Kidney epithelial cell (primary cell): ENCODE measurements around the gene MYH7. TPM values are rescaled to one million over a fixed set of nuclear protein-coding genes. Genes with fewer than 3 reads are reported as not detected.

Experiments
- DNase-seq: peaks from one replicate; pipeline ENCODE4 v3.0.0-alpha.2; 2010; ENCODE audit warnings: low read depth
- H3K27me3 ChIP-seq: 2 replicates; pipeline ENCODE4 v1.6.0; 2011; ENCODE audit warnings: low read length; ENCODE audit not compliant: control insufficient read depth, insufficient read depth
- H3K36me3 ChIP-seq: 2 replicates; pipeline ENCODE4 v1.5.1; 2011; ENCODE audit warnings: low read length; ENCODE audit not compliant: control insufficient read depth, insufficient read depth
- H3K4me3 ChIP-seq: 2 replicates; pipeline ENCODE4 v1.5.1; 2011; ENCODE audit warnings: low read depth, mild to moderate bottlenecking, control low read depth, low read length
- total RNA-seq: library from RNA; depleted of rRNA; stranded (reverse); fragments of >200 nt; gene quantifications from 2 replicates; pipeline ENCODE4 v1.2.3, GENCODE V29; 2015
- TF ChIP-seq, protein P1 (sequence below): IDR thresholded peaks from 2 replicates; pipeline ENCODE4 v1.5.1; 2011; ENCODE audit warnings: mild to moderate bottlenecking, moderate library complexity, low read length, control low read depth, inconsistent platforms; ENCODE audit not compliant: insufficient read depth, poor library complexity, severe bottlenecking

The MYH7 gene
- total RNA-seq, 1 donor from 2014 or later, result not detected

GRCh38 chr14:23452237-23452636 is 16.8 kb upstream of the MYH7 start:
- no peak for DNase-seq
- no peaks in the 10 kb centered on the region for H3K36me3 ChIP-seq
- TF ChIP-seq, protein P1, sequence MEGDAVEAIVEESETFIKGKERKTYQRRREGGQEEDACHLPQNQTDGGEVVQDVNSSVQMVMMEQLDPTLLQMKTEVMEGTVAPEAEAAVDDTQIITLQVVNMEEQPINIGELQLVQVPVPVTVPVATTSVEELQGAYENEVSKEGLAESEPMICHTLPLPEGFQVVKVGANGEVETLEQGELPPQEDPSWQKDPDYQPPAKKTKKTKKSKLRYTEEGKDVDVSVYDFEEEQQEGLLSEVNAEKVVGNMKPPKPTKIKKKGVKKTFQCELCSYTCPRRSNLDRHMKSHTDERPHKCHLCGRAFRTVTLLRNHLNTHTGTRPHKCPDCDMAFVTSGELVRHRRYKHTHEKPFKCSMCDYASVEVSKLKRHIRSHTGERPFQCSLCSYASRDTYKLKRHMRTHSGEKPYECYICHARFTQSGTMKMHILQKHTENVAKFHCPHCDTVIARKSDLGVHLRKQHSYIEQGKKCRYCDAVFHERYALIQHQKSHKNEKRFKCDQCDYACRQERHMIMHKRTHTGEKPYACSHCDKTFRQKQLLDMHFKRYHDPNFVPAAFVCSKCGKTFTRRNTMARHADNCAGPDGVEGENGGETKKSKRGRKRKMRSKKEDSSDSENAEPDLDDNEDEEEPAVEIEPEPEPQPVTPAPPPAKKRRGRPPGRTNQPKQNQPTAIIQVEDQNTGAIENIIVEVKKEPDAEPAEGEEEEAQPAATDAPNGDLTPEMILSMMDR, result no peak
- H3K4me3 ChIP-seq, result no peak overlapping the region
- no peaks in the 10 kb centered on the region for H3K27me3 ChIP-seq

DNA sequence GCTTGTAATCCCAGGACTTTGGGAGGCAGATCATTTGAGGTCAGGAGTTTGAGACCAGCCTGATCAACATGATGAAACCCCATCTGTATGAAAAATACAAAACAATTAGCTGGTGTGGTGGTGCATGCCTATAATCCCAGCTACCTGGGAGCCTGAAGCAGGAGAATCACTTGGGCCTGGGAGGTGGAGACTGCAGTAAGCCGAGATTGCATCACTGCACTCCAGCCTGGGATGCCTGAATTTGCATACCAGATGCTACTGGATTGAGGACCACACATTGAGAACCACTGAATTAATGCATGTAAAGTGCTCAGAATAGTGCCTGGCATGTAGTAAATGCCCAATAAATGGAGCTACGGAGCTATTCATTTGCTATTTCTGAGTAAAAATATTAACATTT is 14.9 kb upstream of the MYH7 start:
- H3K36me3 ChIP-seq, result no peaks in the 10 kb centered on the region

GRCh38 chr14:23449314-23449713 is 13.9 kb upstream of the MYH7 start:
- Histone ChIP-seq H3K4me3 (no peak overlapping the region), H3K27me3 (no peaks in the 10 kb centered on the region), H3K36me3 (no peaks in the 10 kb centered on the region)
- DNase-seq, result no peak
- TF ChIP-seq, protein P1, result no peak

More for the DNA sequence above, 14.9 kb upstream of the MYH7 start:
- Histone ChIP-seq H3K27me3 (no peaks in the 10 kb centered on the region), H3K4me3 (no peak overlapping the region)
- no peak for DNase-seq
- TF ChIP-seq, protein P1, result no peak

DNA sequence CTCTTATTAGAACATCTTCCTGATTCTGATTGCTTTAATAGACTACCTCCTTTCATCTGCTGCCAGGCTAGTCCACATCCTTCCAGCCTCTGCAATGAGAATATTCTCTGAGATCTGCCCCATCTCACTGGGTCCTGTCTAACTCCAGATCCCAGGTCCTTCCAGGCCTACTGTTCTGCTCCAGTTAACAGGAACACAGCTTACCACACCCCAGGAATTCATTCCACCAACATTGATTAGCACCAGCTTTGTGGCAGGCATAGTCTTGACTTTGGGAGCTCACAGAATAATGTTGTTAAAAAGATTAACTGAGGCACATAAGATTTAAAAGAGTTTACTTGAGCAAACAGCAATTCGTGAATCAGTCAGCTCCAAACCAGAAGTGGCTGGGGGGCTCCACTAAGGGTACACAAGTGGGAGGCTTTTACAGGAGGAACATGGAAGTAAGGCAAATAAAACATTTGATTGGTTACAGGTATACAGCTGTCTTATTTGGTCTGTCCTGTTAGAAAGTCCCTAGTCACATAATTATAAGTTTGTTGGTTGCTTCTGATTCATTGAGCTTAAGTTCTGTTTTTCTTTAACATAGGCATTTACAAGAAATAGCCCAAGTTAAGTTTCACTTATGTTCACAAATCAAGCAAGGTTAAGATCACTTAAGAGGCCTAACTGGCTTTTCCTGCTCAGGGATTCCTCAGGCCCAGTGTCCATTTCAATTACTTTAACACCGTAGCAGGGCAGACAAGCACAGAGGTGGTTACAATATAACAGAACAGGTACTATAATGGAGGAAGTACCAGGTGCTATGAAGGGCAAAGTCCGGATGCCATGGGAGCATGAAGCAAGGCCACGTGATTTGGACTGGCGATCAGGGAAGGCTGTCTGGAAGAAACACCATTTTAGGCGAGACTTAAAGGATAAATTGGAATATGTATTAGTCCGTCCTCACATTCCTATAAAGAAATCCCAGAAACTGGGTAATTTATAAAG is 12.2 kb upstream of the MYH7 start:
- Histone ChIP-seq H3K36me3 (no peaks in the 10 kb centered on the region), H3K4me3 (no peak overlapping the region), H3K27me3 (no peaks in the 10 kb centered on the region)
- no peak for DNase-seq
- TF ChIP-seq, protein P1, result no peak

DNA sequence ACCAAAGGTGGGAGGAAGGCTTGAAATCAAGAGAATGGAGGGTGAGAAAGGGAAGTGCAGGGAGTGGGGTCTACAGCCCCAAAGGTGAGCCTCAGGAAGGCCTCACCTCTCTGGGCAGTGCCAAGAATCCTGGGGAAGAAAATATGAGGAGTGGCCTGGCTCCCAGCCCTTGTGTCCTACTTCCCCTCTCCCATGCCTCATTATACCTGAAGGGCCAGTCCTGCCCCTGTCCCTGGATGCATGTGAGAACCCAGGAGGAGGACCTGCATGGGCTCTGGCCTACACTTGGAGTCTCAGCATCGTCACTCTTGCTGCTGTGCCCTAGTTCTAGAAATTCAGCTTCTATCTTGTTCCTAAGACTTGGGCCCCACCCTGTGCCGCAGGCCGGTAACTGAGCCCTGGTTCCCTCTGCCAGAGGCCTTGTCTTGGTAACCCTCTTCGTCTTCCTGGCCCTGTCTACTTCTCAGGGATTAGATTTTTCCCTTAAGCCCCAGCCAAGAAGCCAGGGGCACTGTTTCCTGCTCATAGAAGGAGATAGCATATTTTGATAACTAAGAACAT is 10.9 kb upstream of the MYH7 start:
- DNase-seq, result no peak
- Histone ChIP-seq H3K4me3 (no peak overlapping the region), H3K27me3 (no peaks in the 10 kb centered on the region), H3K36me3 (no peaks in the 10 kb centered on the region)
- TF ChIP-seq, protein P1, result no peak

- TF ChIP-seq, protein P1, result no peak
- no peaks in the 10 kb centered on the region for H3K27me3 ChIP-seq
- no peak overlapping the region for H3K4me3 ChIP-seq
- H3K36me3 ChIP-seq, result no peaks in the 10 kb centered on the region
- DNase-seq, result no peak
Observed at GRCh38 chr14:23445773-23446172, 10.3 kb upstream of the MYH7 start.
